ENCODE measurements around the gene CRABP2. TPM values are rescaled to one million over a fixed set of nuclear protein-coding genes. Genes with fewer than 3 reads are reported as not detected.
A peak's percentile ranks its signal among the peaks of the same experiment; 100 is the strongest.

The CRABP2 gene
- total and polyA plus RNA-seq, 2 donors (not counting 3 experiments of a cell fraction or from before 2014, with no cell fraction given), result 0.32 to 1.0 TPM

DNA sequence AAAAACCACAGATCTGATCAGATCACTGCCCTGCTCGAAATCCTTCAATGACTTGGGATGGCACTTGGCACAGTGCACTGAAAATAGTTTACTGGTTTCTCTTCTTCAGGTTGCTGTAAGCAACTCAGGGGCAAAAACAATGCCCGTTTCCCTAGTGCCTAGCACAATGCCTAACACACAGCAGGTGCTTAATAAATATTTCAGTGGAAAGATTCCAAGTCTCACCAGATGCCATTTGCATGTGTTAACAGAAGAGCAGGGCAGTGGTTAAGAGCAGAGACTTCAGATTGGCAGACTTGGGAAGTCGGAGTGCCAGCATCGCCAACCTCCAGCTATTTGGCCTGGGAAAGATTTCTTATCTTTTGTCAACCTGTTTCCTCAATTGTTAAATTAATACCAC is 12.0 kb upstream of the CRABP2 start:
- BruUV-seq (replicated peaks), result no TSS peak
- POLR2A ChIA-PET, result no interaction called here
- dilution Hi-C loops (cut with MboI; ENCODE audit: extremely low pct_ligation_motif_present, low sequenced_read_pairs), result no loop called here
- H3K4me3 ChIP-seq (replicated peaks in 1 of 3; ENCODE audit: insufficient read depth in 1 of 3, low read depth in 1 of 3, low read length in 3 of 3), result no peak overlapping the region
- no peak overlapping the region for H2AFZ ChIP-seq (ENCODE audit: low read depth, low read length)
- H3K4me1 ChIP-seq (ENCODE audit: control insufficient read depth, extremely low read depth, insufficient read depth, low read length), result no peaks in the 10 kb centered on the region
- no peak overlapping the region for H3K9ac ChIP-seq (replicated peaks; ENCODE audit: extremely low read depth, insufficient read depth, low read length)
- H3K27ac ChIP-seq (ENCODE audit: insufficient read depth, low read depth, low read length), result no peak overlapping the region
- intact Hi-C loops (cut with micrococcal nuclease), result no loop called here
- no peaks in the 10 kb centered on the region for H3K9me1 ChIP-seq (replicated peaks; ENCODE audit: control insufficient read depth, extremely low read depth, insufficient read depth, low read length)
- TF ChIP-seq POLR2A (IDR thresholded peaks at IDR 0.05; ENCODE audit: low read depth, low read length), result no peak
- TF ChIP-seq FOS (IDR thresholded peaks at IDR 0.05; ENCODE audit: borderline replicate concordance, insufficient read depth, low read length), result no peak
- TF ChIP-seq, protein P1, sequence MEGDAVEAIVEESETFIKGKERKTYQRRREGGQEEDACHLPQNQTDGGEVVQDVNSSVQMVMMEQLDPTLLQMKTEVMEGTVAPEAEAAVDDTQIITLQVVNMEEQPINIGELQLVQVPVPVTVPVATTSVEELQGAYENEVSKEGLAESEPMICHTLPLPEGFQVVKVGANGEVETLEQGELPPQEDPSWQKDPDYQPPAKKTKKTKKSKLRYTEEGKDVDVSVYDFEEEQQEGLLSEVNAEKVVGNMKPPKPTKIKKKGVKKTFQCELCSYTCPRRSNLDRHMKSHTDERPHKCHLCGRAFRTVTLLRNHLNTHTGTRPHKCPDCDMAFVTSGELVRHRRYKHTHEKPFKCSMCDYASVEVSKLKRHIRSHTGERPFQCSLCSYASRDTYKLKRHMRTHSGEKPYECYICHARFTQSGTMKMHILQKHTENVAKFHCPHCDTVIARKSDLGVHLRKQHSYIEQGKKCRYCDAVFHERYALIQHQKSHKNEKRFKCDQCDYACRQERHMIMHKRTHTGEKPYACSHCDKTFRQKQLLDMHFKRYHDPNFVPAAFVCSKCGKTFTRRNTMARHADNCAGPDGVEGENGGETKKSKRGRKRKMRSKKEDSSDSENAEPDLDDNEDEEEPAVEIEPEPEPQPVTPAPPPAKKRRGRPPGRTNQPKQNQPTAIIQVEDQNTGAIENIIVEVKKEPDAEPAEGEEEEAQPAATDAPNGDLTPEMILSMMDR (IDR thresholded peaks at IDR 0.05; ENCODE audit: extremely low read depth in 1 of 2, insufficient read depth in 1 of 2, low read depth in 1 of 2, low read length in 2 of 2), result no peak
- TF ChIP-seq POLR2AphosphoS5 (IDR thresholded peaks at IDR 0.05; ENCODE audit: insufficient read depth, low read depth, low read length), result no peak
- TF ChIP-seq, protein P2, sequence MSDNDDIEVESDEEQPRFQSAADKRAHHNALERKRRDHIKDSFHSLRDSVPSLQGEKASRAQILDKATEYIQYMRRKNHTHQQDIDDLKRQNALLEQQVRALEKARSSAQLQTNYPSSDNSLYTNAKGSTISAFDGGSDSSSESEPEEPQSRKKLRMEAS (IDR thresholded peaks at IDR 0.05; ENCODE audit: insufficient read depth, insufficient read length), result no peak
- no peak for TF ChIP-seq GATA2 (IDR thresholded peaks at IDR 0.05; ENCODE audit: insufficient read depth, insufficient read length, low read depth, low read length)
- no peak for TF ChIP-seq JUN (IDR thresholded peaks at IDR 0.05; ENCODE audit: borderline replicate concordance, insufficient read depth, insufficient read length, low read depth)
- no peak for TF ChIP-seq MYC (IDR thresholded peaks at IDR 0.05; ENCODE audit: low read depth, low read length)
- no peak for TF ChIP-seq EZH2 (IDR thresholded peaks at IDR 0.05; ENCODE audit: borderline replicate concordance, low read depth, low read length, severe bottlenecking)
- H3K36me3 ChIP-seq (ENCODE audit: control insufficient read depth in 2 of 2, extremely low read depth in 1 of 2, insufficient read depth in 2 of 2, low read length in 2 of 2), result peaks cover 0 to 5% of the 10 kb centered on the region in 2 experiments
- H3K79me2 ChIP-seq (ENCODE audit: control insufficient read depth, insufficient read depth, low read length), result no peaks in the 10 kb centered on the region
- FAIRE-seq (no peak), DNase-seq (ENCODE audit: low read depth, low spot score) (peak; percentile 21)
- no peaks in the 10 kb centered on the region for H3K27me3 ChIP-seq (ENCODE audit: control insufficient read depth in 2 of 2, insufficient read depth in 2 of 2, low read length in 2 of 2)
- no peaks in the 10 kb centered on the region for H3K9me3 ChIP-seq (replicated peaks; ENCODE audit: control insufficient read depth, insufficient read depth, low read length)
- no peaks in the 10 kb centered on the region for H4K20me1 ChIP-seq (replicated peaks; ENCODE audit: control insufficient read depth, extremely low read depth, insufficient read depth, low read length)
- CTCF ChIA-PET, result interaction anchor here (8.2 to 11.2 kb wide), 2 partner anchors 9 to 27 kb away, joined by 82 to 138 read pairs; no protein-coding TSS in a partner anchor
- H3K4me2 ChIP-seq (ENCODE audit: insufficient read depth, low read length), result no peak overlapping the region

Measured in endothelial cell of umbilical vein (primary cell).